WI38 (cell line): ENCODE measurements around the gene SLC7A4.

Experiments
- H3K4me3 ChIP-seq: 2 replicates; pipeline ENCODE4 v1.5.1; 2011; ENCODE audit warnings: low read depth, mild to moderate bottlenecking, control low read depth, low read length
- TF ChIP-seq, protein P1 (sequence below): IDR thresholded peaks from 2 replicates; pipeline ENCODE4 v1.5.1; 2012; ENCODE audit warnings: low read depth, mild to moderate bottlenecking, control low read depth, low read length

Gene SLC7A4

DNA sequence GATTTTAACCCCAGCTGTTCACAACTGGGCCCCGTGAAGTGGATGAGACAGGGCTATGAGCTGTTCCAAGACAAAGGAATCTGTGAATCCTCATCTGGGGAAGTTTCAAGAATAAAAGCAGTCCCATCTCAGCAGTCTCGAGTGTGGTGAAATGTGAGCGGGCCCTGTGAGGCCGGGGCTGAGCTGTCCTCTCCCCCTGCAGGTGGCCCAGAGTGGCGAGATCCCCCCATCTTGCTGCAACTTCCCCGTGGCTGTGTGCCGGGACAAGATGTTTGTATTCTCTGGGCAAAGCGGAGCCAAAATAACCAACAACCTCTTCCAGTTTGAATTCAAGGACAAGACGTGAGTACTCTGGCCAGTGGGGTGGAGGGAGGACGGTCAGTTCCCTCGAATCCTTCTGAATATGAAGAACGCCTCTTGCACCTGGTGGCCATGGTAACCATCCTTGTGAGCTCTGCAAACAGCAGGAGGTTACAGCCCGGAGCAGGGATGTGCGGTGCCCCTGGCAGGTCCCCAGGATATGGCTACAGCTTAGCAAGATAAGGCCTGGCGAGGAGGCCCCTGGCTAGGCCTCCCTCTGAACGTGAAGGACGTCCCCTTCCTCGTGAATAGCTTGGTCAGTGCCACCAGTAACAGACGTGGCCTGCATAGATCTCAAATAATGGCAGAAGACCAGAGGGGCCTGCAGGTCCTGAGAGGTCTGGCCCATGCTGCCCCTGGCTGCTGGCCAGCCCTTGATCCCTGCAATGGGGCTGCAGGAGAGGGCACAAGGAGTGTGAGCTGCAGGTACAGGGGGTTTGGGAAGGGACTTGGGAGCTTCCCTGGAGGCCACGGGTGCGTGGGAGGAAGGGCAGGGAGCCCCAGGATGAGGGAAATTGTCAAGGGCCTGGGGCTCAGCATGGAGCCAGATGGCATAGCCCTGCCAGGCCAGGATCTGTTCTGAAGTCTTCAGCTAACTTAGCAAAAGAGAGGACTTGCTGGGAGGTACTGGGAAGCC is 41.9 kb downstream of the SLC7A4 start:
- no peak overlapping the region for H3K4me3 ChIP-seq
- TF ChIP-seq, protein P1, sequence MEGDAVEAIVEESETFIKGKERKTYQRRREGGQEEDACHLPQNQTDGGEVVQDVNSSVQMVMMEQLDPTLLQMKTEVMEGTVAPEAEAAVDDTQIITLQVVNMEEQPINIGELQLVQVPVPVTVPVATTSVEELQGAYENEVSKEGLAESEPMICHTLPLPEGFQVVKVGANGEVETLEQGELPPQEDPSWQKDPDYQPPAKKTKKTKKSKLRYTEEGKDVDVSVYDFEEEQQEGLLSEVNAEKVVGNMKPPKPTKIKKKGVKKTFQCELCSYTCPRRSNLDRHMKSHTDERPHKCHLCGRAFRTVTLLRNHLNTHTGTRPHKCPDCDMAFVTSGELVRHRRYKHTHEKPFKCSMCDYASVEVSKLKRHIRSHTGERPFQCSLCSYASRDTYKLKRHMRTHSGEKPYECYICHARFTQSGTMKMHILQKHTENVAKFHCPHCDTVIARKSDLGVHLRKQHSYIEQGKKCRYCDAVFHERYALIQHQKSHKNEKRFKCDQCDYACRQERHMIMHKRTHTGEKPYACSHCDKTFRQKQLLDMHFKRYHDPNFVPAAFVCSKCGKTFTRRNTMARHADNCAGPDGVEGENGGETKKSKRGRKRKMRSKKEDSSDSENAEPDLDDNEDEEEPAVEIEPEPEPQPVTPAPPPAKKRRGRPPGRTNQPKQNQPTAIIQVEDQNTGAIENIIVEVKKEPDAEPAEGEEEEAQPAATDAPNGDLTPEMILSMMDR = no peak

DNA sequence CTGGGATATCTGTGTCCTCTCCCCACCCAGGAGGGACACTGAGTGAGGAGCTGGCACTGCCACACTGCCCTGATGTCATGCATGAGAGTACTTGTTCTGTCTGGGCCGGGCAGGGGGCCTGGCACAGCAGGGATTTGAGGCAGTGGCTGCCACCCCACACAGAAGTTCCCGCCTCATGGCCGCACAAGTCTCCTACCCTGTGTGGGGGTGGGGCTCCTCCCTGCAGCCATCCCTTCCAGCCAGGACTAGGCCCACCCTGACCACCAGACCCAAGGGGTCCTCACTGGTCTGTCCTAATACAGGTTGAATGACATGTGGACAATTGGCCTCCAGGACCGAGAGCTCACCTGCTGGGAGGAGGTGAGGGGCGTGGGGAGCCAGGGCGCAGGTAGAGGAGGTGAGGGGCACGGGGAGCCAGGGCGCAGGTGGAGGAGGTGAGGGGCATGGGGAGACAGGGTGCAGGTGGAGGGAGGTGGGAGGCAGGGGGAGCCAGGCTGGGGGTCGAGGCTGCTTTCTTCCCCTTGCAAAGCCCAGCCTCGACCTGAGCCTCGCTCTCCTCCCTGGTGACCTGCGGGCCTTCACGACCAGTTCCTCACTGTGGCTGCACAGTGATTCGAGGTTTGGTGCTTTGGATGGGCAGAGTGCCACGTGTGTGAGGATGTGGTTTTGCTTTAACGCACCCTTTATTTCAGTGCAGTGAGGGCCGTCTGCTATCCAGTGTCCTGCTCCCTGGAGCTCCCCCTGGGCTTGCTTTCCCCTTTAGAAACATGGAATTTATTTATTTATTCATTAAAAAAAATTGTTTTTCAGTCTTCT is 42.8 kb downstream of the SLC7A4 start:
- H3K4me3 ChIP-seq = no peak overlapping the region
- TF ChIP-seq, protein P1 = no peak

DNA sequence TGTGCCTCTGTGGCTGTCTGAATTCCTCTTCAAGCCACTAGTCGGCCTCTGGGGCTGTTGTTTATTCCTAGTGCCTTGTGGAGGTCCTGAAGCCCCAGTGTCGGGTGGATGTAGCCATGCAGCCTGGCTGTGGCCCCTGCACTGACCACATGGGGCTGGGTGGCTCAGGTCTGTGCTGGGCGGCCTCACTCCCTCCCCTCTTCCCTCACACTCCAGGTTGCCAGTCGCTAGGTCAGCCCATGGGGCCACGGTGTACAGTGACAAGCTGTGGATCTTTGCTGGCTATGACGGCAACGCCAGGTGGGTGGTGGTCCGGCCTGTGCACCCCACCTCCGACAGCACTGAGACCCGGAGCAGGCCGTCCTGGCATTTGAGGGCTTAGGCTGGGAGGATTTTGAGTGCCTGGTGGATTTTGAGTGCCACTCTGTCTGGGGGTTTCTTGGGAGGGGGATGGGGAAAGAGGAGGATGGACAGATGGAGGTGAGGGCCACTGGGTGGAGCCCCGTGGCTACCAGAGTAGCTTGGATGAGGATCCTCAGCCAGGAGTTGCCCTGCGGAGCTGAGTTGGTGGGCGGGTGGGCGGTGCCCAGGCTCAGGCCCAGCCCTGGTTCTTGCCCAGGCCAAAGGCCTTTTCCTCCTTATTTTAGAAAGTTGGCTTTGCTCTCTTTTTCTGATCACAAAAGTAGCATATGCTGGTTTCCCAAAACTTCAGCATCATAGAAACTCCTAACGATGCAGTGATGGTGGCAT is 43.6 kb downstream of the SLC7A4 start:
- TF ChIP-seq, protein P1 = no peak
- no peak overlapping the region for H3K4me3 ChIP-seq

DNA sequence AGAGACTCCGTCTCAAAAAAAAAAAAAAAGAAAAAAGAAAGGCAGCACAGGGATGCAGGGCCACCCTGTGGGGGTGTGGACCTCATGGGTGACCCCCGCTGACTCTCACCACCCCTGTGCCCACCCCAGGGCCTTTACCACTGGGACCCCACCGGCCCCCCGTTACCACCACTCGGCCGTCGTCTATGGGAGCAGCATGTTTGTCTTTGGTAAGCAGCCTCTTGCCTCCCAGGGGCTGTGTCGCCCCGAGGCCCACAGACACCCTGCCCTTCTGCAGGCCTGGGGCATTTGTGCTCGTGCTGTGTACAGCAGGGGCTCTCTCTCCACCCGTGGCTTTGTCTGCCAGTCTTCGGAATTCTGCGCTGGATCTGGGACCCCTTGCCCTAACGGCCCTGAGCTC is 45.0 kb downstream of the SLC7A4 start:
- TF ChIP-seq, protein P1 = no peak
- H3K4me3 ChIP-seq = no peak overlapping the region

DNA sequence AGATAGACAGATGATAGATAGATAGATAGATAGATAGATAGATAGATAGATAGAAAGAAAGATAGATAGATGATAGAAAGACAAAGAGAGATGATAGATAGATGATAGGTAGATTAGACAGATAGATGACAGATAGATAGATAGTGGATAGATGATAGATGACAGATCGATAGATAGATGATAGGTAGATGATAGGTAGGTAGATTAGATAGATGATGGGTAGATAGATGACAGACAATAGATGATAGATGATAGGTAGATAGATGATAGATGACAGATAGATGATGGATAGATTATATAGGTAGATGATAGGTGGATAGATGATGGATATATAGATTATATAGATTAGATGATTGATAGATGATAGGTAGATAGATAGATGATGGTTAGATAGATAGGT is 46.0 kb downstream of the SLC7A4 start:
- TF ChIP-seq, protein P1 = no peak
- H3K4me3 ChIP-seq = no peak overlapping the region

DNA sequence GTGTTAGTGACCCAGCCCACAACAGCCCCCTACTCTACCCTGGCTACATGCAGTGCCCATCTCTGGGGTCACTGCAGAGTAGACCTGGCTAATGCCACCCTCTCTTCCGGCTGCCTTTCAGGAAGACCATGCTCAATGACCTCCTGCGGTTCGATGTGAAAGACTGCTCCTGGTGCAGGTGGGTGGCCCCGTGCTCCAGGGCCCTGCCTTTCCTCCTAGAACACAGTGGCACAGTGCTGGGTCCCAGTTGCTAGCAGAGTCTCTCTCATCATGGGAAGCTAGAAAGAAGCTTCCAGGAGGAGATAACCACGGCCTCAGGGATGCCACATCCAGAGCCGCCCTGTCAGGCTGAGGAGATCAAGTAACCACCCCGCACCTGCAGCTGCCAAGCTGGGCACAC is 46.6 kb downstream of the SLC7A4 start:
- TF ChIP-seq, protein P1 = no peak
- H3K4me3 ChIP-seq = no peak overlapping the region
